Islet of Langerhans (tissue), 1 donor: ENCODE measurements around the gene DCDC2.
"Not testable (repeated sequence)": the region's sequence is repeated elsewhere in the genome, so short reads cannot be mapped to it uniquely, and the experiment has no call there.

Experiments
- FAIRE-seq: peaks from one replicate; lab custom pipeline; 2011; peaks lifted over from hg19 to GRCh38; lab: Jason Lieb, UNC

DCDC2 gene

GRCh38 chr6:24257282-24257681 is 100.6 kb downstream of the DCDC2 start:
- FAIRE-seq, result peak; percentile 5

DNA sequence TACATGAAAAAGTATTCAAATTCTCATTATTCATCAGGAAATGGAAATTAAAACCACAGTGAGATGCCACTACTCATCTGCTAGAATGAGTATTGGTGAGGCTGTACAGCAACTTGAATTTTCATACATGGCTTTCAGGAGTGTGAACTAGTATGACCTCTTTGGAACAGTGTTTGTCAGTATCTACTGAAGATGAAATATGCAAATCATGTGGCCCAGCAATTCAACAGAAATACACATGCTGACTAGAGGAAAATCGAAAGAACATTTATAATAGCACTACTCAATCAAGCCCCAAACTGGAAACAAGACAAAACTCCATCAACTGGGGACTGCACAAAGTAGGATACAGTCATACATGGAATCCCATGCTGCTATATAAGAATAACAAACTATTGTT is 102.2 kb downstream of the DCDC2 start:
- no peak for FAIRE-seq

- FAIRE-seq, result no peak
Measured at GRCh38 chr6:24253360-24253759, 104.5 kb downstream of the DCDC2 start.

DNA sequence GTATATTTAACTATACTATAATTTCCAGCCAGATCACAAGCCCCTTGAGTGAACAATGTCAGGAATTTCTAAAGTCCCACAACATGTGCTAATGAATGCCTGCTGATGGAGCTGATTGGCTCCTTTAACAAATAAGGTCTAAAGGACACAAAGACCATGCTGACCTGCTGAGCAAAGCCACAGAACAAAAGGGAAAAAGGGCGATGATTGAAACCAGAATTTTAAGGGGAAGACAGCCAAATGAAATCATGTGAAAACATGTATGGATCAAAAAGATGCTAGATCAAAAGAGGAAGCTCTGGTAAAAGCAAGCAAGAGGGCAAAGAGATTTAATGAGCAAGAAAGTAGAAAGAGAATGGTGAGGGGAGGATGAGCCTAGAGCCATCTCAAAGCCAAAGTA is 105.6 kb downstream of the DCDC2 start:
- FAIRE-seq, result no peak

- FAIRE-seq, result no peak
Measured at GRCh38 chr6:24251339-24251738, 106.5 kb downstream of the DCDC2 start.

DNA sequence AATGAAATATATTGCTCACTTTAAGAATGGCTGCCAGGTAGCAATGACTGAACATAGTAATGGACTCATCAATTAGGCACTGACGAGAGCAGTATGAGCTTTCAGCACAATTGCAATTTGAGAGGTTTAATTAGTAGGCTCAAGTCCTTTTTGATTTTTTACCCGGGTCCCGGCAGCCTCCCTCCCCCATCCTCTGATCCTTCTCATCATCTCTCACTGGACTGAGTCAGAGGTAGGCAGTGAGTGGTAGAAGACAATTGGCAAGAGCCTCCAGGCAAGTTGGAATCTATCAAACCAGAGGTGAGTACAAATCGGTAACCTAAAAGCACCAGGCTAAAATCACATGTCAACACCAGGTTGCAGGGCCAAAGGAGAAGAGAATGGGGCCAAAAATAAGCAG is 107.9 kb downstream of the DCDC2 start:
- no peak for FAIRE-seq

- no peak for FAIRE-seq
Measured at GRCh38 chr6:24245275-24245674, 112.6 kb downstream of the DCDC2 start.

DNA sequence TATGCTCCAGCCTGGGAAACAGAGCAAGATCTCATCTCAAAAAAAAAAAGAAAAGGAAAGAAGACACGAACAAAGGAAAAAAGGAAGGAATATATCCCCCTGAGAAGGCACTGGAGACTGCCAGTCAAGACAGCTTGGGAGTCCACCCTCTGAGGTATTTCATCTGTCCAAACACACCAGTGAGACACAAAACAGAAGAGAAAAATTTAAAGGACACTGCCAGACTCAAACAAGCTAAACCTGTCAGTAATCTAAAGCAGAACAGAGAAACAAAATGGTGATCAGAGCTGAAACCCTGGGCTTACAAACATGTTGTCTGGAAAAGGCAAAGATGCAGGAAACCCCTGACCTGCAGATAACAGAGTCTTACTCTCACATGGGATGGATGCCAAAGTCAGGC is 114.9 kb downstream of the DCDC2 start:
- no peak for FAIRE-seq

- not testable (repeated sequence) for FAIRE-seq
Measured at GRCh38 chr6:24241779-24242178, 116.1 kb downstream of the DCDC2 start.

DNA sequence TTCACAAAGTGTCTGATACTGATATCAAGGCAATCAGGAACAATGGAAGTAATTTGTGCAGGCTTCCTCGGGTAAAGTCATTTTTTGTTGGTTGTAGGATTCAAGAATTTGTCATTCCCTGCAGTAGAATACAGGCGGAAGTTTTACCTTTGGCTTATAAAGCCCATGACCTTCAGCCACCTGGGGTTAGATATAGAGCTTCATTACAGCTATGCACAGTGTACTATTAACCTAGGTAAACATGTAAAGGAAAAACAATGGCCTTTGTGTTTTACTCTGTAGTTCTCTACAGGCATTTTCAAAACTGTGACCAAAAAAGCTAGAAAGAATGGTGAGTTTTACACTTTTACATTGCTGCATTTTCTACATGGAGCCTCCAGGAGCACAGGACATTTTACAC is 116.9 kb downstream of the DCDC2 start:
- no peak for FAIRE-seq

GRCh38 chr6:24240380-24240928 is 117.4 kb downstream of the DCDC2 start:
- FAIRE-seq, result no peak

DNA sequence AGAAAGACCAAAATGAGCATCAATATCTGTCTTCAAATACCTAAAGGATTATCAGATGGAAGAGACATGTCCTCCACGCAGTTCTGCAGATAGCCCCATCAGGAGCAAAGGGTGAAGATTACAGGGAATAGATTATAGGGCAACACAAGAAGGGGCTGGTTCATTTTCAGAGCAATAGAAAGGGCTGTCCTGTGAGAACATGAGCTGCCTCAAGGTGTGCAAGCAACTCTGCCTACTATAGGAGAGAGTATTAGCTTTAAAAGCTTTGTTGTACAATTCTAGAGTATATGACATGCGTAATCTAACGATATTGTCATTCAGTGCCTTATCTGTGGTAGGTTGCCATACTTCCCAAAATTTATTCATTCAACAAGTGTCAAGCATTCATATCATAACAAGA is 119.2 kb downstream of the DCDC2 start:
- FAIRE-seq, result no peak

GRCh38 chr6:24236779-24237178 is 121.1 kb downstream of the DCDC2 start:
- FAIRE-seq, result not testable (repeated sequence)

- FAIRE-seq, result no peak
Measured at GRCh38 chr6:24233813-24234442, 123.9 kb downstream of the DCDC2 start.

DNA sequence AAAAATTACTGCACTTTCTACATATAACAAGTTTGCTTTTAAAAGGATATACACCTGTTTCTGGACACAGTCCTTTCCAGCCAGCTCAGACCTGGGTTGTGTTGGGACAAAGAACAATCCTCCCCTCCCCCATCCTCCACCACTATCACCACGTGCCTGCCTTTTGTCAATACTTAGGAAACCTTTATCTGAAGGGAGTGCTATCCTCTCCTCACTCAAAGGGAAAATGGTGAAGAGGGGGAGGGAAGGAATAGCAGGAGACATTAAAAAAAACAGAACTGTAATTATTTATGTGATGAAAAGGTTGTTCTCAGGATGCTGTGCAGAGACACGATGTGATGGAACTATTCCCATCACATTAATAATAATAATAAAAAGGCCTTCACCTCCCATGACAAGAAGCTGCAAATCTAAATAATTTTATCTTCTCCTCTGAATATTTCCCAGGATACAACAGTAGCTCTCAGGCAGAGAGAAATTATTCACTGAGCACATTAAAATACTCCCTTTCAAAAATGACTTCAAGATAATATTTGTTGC is 126.4 kb downstream of the DCDC2 start:
- no peak for FAIRE-seq

GRCh38 chr6:24229696-24230405 is 128.0 kb downstream of the DCDC2 start:
- no peak for FAIRE-seq

- FAIRE-seq, result no peak
Measured at GRCh38 chr6:24228681-24229255, 129.1 kb downstream of the DCDC2 start.

- FAIRE-seq, result no peak
Measured at GRCh38 chr6:24228123-24228522, 129.7 kb downstream of the DCDC2 start.

- FAIRE-seq, result no peak
Measured at GRCh38 chr6:24227556-24227955, 130.3 kb downstream of the DCDC2 start.

DNA sequence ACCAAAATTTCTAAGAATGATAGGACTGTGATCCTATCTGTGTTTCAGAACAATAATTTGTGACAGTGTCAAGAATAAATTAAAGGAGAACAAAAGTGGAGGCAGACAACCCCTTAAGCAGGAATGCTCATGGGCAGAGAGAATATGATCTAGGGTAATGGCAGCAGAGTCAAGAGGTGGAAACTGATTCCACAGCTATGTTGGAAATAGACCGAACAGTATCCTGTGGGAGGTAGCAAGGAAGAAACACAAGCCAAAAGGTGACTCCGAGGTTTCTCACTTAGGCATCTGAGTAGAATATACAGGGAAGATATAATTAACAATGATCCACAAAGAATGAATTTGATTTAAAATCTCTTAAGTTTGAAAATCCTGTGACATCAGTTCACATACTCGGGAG is 131.3 kb downstream of the DCDC2 start:
- FAIRE-seq, result no peak

- FAIRE-seq, result no peak
Measured at GRCh38 chr6:24225838-24226237, 132.0 kb downstream of the DCDC2 start.

DNA sequence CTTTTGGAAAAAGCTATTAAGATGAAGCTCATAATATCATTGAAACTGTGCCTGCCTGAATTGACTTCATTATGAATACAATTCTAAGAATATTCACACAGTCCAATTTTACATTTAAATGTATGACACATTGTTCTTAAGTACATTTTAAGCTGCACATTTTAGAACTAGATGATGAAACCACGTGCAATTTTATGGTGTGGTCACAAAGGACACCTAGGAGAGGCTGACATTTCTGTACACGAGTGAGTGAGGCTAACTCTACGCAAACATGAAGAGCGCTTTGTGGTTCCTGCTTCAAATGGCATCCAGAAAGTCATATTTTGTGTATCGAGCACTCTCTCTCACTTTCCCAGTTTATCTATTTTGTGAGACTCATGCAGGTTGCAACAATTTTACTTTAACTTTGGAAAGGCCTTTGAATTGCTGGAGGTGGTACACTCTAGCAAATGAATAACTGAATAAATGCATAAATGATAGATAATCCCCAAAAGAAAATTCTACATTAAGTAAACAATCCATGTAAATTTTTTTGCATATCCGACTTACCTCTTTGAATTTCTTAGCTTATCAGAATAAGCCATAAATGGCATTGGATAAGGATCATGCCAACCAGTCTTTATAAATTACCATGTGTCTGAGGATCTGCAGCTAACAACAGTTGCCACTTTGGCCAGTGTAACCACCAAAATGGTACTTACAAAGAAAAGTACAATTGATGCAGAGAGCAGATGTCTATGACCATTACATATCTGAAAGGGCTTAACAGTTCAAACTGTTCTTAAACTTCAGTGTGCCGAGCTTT is 134.5 kb downstream of the DCDC2 start:
- FAIRE-seq, result no peak
